C4-2B (cell line): ENCODE data around the gene GLYATL3.
"Not testable (repeated sequence)": the region's sequence is repeated elsewhere in the genome, so short reads cannot be mapped to it uniquely, and the experiment has no call there.

Experiments used
- H3K27ac ChIP-seq: fragments of 450-650 bp; 2 replicates; pipeline ENCODE4 v1.5.1; 2017
- ZFX ChIP-seq: fragments of 450-650 bp; IDR thresholded peaks from 2 replicates; pipeline ENCODE4 v1.6.1; 2017
- TF ChIP-seq, protein P1 (sequence below): fragments of 450-650 bp; conservative IDR thresholded peaks from 2 replicates; pipeline ENCODE4 v1.5.1; 2017; ENCODE audit warnings: mild to moderate bottlenecking

Gene GLYATL3

GRCh38 chr6:49463612-49463967 is 36.1 kb upstream of the GLYATL3 start:
- peak overlapping the region; percentile 74 for H3K27ac ChIP-seq
- TF ChIP-seq ZFX: no peak
- TF ChIP-seq, protein P1, sequence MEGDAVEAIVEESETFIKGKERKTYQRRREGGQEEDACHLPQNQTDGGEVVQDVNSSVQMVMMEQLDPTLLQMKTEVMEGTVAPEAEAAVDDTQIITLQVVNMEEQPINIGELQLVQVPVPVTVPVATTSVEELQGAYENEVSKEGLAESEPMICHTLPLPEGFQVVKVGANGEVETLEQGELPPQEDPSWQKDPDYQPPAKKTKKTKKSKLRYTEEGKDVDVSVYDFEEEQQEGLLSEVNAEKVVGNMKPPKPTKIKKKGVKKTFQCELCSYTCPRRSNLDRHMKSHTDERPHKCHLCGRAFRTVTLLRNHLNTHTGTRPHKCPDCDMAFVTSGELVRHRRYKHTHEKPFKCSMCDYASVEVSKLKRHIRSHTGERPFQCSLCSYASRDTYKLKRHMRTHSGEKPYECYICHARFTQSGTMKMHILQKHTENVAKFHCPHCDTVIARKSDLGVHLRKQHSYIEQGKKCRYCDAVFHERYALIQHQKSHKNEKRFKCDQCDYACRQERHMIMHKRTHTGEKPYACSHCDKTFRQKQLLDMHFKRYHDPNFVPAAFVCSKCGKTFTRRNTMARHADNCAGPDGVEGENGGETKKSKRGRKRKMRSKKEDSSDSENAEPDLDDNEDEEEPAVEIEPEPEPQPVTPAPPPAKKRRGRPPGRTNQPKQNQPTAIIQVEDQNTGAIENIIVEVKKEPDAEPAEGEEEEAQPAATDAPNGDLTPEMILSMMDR: no peak

- no peak overlapping the region for H3K27ac ChIP-seq
- TF ChIP-seq, protein P1: no peak
- TF ChIP-seq ZFX: no peak
Measured at GRCh38 chr6:49464691-49465090, 35.0 kb upstream of the GLYATL3 start.

GRCh38 chr6:49468042-49468441 is 31.7 kb upstream of the GLYATL3 start:
- H3K27ac ChIP-seq: no peak overlapping the region
- TF ChIP-seq, protein P1: no peak

GRCh38 chr6:49476564-49476963 is 23.2 kb upstream of the GLYATL3 start:
- H3K27ac ChIP-seq: not testable (repeated sequence)

GRCh38 chr6:49479308-49479970 is 20.3 kb upstream of the GLYATL3 start:
- no peak overlapping the region for H3K27ac ChIP-seq
- TF ChIP-seq, protein P1: no peak
- TF ChIP-seq ZFX: no peak

DNA sequence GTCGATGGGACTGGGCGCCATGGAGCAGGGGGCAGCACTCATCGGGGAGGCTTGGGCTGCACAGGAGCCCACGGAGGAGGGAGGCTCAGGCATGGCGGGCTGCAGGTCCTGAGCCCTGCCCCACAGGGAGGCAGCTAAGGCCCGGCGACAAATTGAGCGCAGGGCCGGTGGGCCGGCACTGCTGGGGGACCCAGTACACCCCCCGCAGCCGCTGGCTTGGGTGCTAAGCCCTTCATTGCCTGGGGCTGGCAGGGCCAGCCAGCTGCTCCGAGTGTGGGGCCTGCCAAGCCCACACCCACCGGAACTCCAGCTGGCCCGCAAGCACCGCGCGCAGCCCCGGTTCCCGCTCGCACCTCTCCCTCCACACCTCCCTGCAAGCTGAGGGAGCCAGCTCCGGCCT is 17.9 kb upstream of the GLYATL3 start:
- not testable (repeated sequence) for H3K27ac ChIP-seq

GRCh38 chr6:49483380-49483779 is 16.3 kb upstream of the GLYATL3 start:
- H3K27ac ChIP-seq: not testable (repeated sequence)

DNA sequence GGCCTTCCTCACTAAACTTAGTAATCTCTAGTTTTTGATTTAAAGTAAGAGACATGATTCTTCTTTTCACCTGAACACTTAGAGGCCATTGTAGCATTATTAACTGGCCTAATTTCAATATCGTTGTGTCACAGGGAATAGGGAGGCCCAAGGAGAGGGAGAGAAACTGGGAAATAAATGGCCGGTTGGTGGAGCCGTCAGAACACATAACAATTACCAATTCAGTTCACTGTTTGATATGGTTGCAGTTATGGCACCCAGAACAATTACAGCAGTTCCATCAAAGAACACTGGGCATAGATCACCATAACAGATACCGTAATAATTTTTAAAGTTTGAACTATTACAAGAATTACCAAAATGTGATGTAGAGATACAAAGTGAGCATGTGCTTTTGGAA is 9.1 kb upstream of the GLYATL3 start:
- H3K27ac ChIP-seq: no peak overlapping the region
- TF ChIP-seq ZFX: no peak
- TF ChIP-seq, protein P1: no peak

DNA sequence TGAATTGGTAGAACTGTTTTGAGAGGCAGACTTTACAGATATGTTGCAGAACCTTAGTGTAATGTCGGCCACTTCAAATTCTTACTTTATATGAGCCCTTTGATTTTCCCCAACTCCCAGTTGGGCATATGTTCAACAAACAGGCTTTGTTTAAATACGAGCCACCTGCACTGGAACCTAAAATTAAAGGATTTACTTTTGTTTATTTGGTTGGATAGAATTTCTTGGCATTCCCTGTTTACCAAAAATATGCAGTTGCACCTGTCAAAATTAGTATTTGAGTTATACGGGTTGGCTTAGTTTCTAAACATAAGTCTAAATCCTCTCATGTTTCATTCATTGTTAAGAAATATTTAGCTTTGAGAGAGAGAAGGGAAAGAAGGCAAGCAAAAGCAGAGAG is 2.4 kb upstream of the GLYATL3 start:
- no peak for TF ChIP-seq ZFX
- TF ChIP-seq, protein P1: no peak
- no peak overlapping the region for H3K27ac ChIP-seq
